HG02973 (cell line): ENCODE results near the gene ADAR.

Experiments
- ATAC-seq: cut with Tn5 transposase; IDR thresholded peaks from one replicate; pipeline ENCODE4 v1.9.1; 2021; ENCODE audit warnings: moderate library complexity; ENCODE audit not compliant: unreplicated experiment

ADAR gene

GRCh38 chr1:154619181-154619948 lies 11.4 kb upstream of the ADAR start:
- no peak for ATAC-seq

- no peak for ATAC-seq
These were observed 8.8 kb upstream of the ADAR start for GRCh38 chr1:154616659-154617345.

GRCh38 chr1:154615411-154615810 lies 7.4 kb upstream of the ADAR start:
- no peak for ATAC-seq

DNA sequence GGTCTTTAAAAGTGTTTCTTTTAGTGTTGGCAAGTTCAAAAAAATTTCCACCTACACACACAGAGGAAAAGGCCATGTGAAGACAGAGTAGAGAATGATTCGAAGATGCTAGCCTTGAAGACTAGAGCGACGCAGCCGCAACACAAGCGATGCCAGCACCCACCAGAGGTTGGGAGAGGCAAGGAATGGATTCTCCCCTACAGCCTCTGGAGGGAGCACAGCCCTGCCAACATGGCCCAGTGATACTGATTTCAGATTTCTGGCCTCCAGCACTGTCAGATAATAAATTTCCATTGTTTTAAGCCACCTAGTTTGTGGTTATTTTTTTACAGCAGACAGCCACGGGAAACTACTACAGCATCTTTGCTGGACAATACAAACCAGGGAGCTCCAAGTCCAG lies 6.9 kb upstream of the ADAR start:
- no peak for ATAC-seq

GRCh38 chr1:154614247-154614646 lies 6.3 kb upstream of the ADAR start:
- ATAC-seq, result no peak

DNA sequence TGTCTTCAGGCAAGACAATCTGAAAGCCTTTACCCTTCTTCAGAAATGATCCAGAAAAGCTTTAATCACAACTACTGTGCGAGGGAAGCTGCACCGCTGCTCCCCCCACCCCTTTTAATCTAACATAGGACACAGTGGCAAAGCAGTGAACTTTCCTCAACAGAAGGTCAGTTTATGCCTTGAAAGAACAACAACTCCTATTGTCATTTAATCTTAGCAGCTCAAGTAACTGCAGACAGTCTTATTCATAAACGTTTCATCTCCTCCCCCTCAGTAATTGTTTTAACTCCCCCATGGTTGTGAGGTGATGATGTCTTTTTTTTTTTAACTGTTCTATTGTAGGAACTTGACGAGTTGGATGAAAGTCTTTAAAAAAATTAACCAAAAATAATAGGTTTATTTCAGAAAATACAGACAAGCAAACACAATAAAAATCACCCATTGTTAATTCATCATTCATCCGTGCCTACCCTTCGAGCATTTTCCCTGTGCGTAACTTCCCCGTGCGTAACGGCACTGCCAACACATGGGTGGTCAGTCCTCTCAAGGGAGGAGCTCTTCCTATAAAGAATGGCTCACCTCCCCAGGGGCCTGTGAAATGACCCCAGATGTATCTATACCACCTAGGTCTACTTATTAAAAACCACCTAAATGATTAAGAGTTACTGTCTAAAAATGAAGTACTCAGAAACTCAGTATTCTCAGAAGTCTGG lies 3.3 kb upstream of the ADAR start:
- no peak for ATAC-seq

GRCh38 chr1:154609398-154610380 lies 1.7 kb upstream of the ADAR start:
- no peak for ATAC-seq

GRCh38 chr1:154608397-154609270 lies 648 bp upstream of the ADAR start:
- ATAC-seq, result no peak

GRCh38 chr1:154607106-154607608 lies 829 bp downstream of the ADAR start:
- no peak for ATAC-seq

DNA sequence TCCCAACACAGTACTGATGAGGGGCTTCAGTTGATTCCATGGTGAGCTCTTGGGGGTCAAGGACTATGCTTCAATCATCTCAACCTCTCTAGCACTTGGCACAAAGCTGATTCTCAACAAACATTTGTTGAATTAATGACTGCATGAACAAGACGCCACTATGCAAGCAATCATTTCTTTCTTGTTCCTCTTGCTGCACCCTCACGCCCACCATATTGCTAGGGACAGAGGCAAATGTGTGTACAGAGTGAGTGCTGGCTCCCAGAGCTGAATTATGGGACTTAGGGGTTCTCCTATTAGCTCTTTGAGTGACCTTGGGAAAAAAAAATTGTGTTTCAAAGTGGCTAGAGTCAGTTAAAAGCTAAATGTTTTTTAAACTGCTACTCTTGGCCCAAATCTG lies 2.5 kb downstream of the ADAR start:
- no peak for ATAC-seq

GRCh38 chr1:154603317-154603716 lies 4.7 kb downstream of the ADAR start:
- no peak for ATAC-seq

DNA sequence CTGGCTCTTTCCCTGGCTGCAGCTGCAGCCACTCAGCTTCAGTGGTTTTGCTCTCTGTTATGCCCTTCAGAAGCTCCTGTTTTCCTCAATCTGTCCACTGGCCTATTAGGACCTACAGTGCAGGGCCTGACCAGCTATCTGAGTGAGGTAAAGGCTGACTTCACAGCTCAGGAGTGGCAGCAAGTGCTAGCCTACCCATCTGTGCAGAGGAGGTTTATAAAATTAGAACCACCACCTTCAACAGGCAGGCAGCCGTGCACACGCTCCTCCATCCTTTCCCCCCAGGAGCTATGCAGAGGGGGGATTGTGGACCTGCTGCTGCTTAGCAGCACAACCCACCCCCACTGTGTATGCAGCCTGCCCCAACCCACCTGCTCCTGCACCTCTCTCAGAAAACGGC lies 8.3 kb downstream of the ADAR start:
- ATAC-seq, result no peak

DNA sequence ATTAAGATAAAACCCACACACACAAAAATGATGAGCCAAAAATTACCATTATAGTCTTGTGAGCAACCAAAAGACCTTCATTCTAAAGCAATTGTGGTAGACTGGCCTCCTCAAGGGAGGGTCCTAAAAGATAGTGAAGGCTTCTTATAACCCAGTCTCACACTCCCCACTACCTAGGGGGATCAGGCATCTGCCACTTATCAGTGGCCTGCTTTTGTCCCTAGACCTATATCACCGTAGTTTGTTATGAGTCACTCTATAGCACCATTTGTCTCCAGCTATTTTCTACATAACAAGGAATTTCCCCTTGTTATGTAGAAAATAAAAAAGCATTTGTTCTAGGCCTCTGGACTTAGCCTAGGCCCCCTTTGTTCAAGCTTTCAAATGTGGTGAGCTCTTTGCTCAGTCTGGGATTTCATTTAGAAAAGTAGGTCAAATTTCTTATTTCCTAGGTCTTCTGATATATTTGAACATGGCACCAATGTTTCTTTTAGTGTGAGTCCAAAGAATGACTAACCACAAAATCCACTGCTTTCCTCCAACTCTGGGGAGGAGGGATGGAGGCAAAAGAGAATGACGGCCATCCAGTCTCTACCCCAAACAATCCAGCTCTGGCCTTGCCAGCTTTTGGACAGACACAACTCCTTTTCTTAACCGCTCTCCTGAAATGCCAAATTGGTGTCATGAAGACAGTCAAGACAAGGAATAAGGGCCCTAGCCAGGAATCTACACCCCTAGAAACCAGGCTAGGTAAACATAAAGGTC lies 8.9 kb downstream of the ADAR start:
- ATAC-seq, result no peak

GRCh38 chr1:154595621-154596020 lies 12.4 kb downstream of the ADAR start:
- no peak for ATAC-seq

- ATAC-seq, result no peak
These were observed 13.2 kb downstream of the ADAR start for GRCh38 chr1:154594811-154595210.

- no peak for ATAC-seq
These were observed 14.6 kb downstream of the ADAR start for GRCh38 chr1:154593390-154593789.

DNA sequence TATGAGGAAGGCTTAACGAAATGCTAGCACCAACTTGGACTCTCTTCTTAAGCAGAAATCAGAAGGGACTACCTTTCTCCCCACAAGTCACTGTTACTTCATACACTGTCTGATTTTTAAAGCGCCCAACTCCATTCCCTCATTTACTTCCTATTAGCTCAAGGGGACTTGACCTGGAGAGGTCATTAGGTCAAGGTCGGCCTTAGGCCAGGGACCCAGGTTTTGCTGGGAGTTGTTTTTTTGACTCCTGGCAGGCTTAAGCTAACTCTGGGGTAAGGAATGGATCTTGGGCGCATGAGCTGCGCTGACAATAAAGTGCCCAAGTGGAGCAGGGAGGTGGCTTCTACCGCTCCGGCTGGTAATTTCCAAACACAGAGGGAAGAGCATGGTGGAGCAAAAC lies 16.8 kb downstream of the ADAR start:
- ATAC-seq, result no peak

GRCh38 chr1:154590756-154591155 lies 17.2 kb downstream of the ADAR start:
- no peak for ATAC-seq

DNA sequence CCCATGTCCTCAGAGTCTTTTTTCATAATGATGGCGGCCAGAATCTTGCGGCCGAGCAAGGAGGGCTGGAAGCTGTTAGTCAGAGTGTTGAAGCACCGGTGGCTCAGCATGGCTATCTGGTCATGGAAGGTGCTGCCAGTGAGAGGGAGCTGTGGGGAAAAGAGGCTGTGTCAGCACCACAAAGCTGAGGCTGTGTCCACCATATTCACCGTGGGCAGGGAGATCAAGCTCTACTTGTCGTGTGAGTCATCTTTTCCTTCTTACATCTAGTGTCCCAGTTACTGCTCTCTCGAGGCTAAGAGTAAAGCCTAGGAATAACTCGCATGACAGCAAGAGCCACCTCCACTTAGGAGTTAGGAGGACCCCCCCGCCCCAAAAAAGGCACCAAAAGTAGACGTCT lies 18.2 kb downstream of the ADAR start:
- no peak for ATAC-seq
